ENCODE measurements around the gene OXA1L.

GRCh38 chr14:22814941-22815713 is 48.6 kb downstream of the OXA1L start, which contains the start of gene SLC7A7:
- TF ChIP-seq CTCF (IDR thresholded peaks at IDR 0.05; ENCODE audit: low read length) (no peak), EZH2phosphoT487 (IDR thresholded peaks at IDR 0.05; ENCODE audit: low read length) (no peak)

Measured in MM.1S (cell line).